ENCODE measurements around the gene ABHD6.
"Not testable (repeated sequence)": the region's sequence is repeated elsewhere in the genome, so short reads cannot be mapped to it uniquely, and the experiment has no call there.

Gene ABHD6

GRCh38 chr3:58210761-58211460 is 26.7 kb upstream of the ABHD6 start, which contains the start of gene DNASE1L3:
Gene DNASE1L3, minus strand, starts transcription at chr3:58210972. Its CDS starts 66 bp downstream, at chr3:58210906.
- DNase-seq: no peak

- no peak for DNase-seq
These were observed 22.9 kb upstream of the ABHD6 start for GRCh38 chr3:58214484-58215316.

GRCh38 chr3:58215317-58216025 is 22.1 kb upstream of the ABHD6 start:
- no peak for DNase-seq

GRCh38 chr3:58216496-58217195 is 20.9 kb upstream of the ABHD6 start:
- DNase-seq: no peak

GRCh38 chr3:58217209-58217811 is 20.3 kb upstream of the ABHD6 start:
- no peak for DNase-seq

GRCh38 chr3:58218904-58219303 is 18.7 kb upstream of the ABHD6 start:
- DNase-seq: no peak

GRCh38 chr3:58222161-58222724 is 15.3 kb upstream of the ABHD6 start:
- no peak for DNase-seq

- DNase-seq: no peak
These were observed 13.7 kb upstream of the ABHD6 start for GRCh38 chr3:58223855-58224254.

GRCh38 chr3:58227933-58228332 is 9.7 kb upstream of the ABHD6 start:
- not testable (repeated sequence) for DNase-seq

GRCh38 chr3:58230876-58231552 is 6.6 kb upstream of the ABHD6 start:
- no peak for DNase-seq

GRCh38 chr3:58231666-58232065 is 5.9 kb upstream of the ABHD6 start:
- DNase-seq: no peak

GRCh38 chr3:58234516-58234931 is 3.1 kb upstream of the ABHD6 start:
- DNase-seq: peak; percentile 14

GRCh38 chr3:58235970-58236369 is 1.6 kb upstream of the ABHD6 start:
- DNase-seq: no peak

GRCh38 chr3:58236527-58237237 is 910 bp upstream of the ABHD6 start:
- DNase-seq: no peak

- DNase-seq: no peak
These were observed 519 bp downstream of the ABHD6 start for GRCh38 chr3:58237941-58238681.

GRCh38 chr3:58238830-58239229 is 1.2 kb downstream of the ABHD6 start:
- no peak for DNase-seq

- no peak for DNase-seq
These were observed 3.9 kb downstream of the ABHD6 start for GRCh38 chr3:58241306-58242044.

- no peak for DNase-seq
These were observed 4.7 kb downstream of the ABHD6 start for GRCh38 chr3:58242340-58242739.

- not testable (repeated sequence) for DNase-seq
These were observed 5.3 kb downstream of the ABHD6 start for GRCh38 chr3:58242860-58243259.
